GM20000 (cell line): Measurements from ENCODE around the gene AK5.
"Not testable (repeated sequence)": the region's sequence is repeated elsewhere in the genome, so short reads cannot be mapped to it uniquely, and the experiment has no call there.

Source experiments
- DNase-seq: peaks from one replicate; pipeline ENCODE4 v3.0.0; 2012; ENCODE audit warnings: low spot score
- CTCF ChIP-seq: IDR thresholded peaks from 2 replicates; pipeline ENCODE4 v1.5.1; 2012; ENCODE audit warnings: mild to moderate bottlenecking, control low read depth; ENCODE audit errors: extremely low read depth, missing control alignments

AK5 gene

GRCh38 chr1:77513839-77514763 is 232.3 kb downstream of the AK5 start:
- DNase-seq: no peak
- no peak for TF ChIP-seq CTCF

- no peak for DNase-seq
- no peak for TF ChIP-seq CTCF
Observed at GRCh38 chr1:77514921-77515776, 233.3 kb downstream of the AK5 start.

GRCh38 chr1:77516106-77516505 is 234.3 kb downstream of the AK5 start:
- no peak for TF ChIP-seq CTCF
- no peak for DNase-seq

GRCh38 chr1:77524038-77524437 is 242.2 kb downstream of the AK5 start:
- no peak for DNase-seq
- TF ChIP-seq CTCF: no peak

- DNase-seq: not testable (repeated sequence)
Observed at GRCh38 chr1:77531149-77531548, 249.3 kb downstream of the AK5 start.

GRCh38 chr1:77531596-77532280 is 249.9 kb downstream of the AK5 start:
- not testable (repeated sequence) for DNase-seq

GRCh38 chr1:77532641-77533040 is 250.8 kb downstream of the AK5 start:
- DNase-seq: no peak
- TF ChIP-seq CTCF: no peak
